ENCODE results near the gene SCN1B.

The SCN1B gene

GRCh38 chr19:35070471-35070870 lies 40.2 kb downstream of the SCN1B start:
- no peak for DNase-seq

- DNase-seq: no peak
Measured at GRCh38 chr19:35073516-35073915, 43.2 kb downstream of the SCN1B start.

- no peak for DNase-seq
Measured at GRCh38 chr19:35073941-35074340, 43.7 kb downstream of the SCN1B start.

- no peak for DNase-seq
Measured at GRCh38 chr19:35074426-35075201, 44.3 kb downstream of the SCN1B start.

- DNase-seq: no peak
Measured at GRCh38 chr19:35075202-35076025, 45.1 kb downstream of the SCN1B start.

- DNase-seq: no peak
Measured at GRCh38 chr19:35076026-35076370, 45.7 kb downstream of the SCN1B start.

- no peak for DNase-seq
Measured at GRCh38 chr19:35076657-35077056, 46.4 kb downstream of the SCN1B start.

GRCh38 chr19:35077411-35078223 lies 47.3 kb downstream of the SCN1B start:
- no peak for DNase-seq

- DNase-seq: no peak
Measured at GRCh38 chr19:35079826-35080225, 49.6 kb downstream of the SCN1B start.

GRCh38 chr19:35080613-35081170 lies 50.4 kb downstream of the SCN1B start:
- no peak for DNase-seq

GRCh38 chr19:35081201-35081600 lies 50.9 kb downstream of the SCN1B start:
- no peak for DNase-seq

- no peak for DNase-seq
Measured at GRCh38 chr19:35083691-35084508, 53.6 kb downstream of the SCN1B start.

GRCh38 chr19:35084509-35084762 lies 54.2 kb downstream of the SCN1B start:
- no peak for DNase-seq

GRCh38 chr19:35085947-35086346 lies 55.7 kb downstream of the SCN1B start:
- DNase-seq: no peak

- peak in 9 of 56 donors; percentile 12 to 37 (median 24) for DNase-seq
Measured at GRCh38 chr19:35086455-35086854, 56.2 kb downstream of the SCN1B start.

- DNase-seq: peak in 1 of 56 donors; percentile 9
Measured at GRCh38 chr19:35087393-35087792, 57.1 kb downstream of the SCN1B start.

GRCh38 chr19:35088131-35088913 lies 58.1 kb downstream of the SCN1B start:
- DNase-seq: peak in 1 of 56 donors; percentile 5

- no peak for DNase-seq
Measured at GRCh38 chr19:35089554-35089953, 59.3 kb downstream of the SCN1B start.

Measured in amygdala (tissue), 56 donors.